K562 (cell line): ENCODE measurements around the gene DCLK1. TPM values are rescaled to one million over a fixed set of nuclear protein-coding genes. Genes with fewer than 3 reads are reported as not detected.

ENCODE experiments used
- ATAC-seq: fragments of 200-7000 bp; cut with Tn5 transposase; 3 replicates; pipeline ENCODE4 v1.9.1; 2020; ENCODE audit warnings: moderate library complexity
- BruUV-seq: library from RNA; stranded (reverse); fragments of 400-500 nt; replicated peaks from 2 replicates; lab custom pipeline; 2021; lab: Mats Ljungman, UMichigan
- CTCF ChIA-PET: fragments of 300-600 bp; formaldehyde crosslinking; extraction: SDS; loops from one replicate; lab custom pipeline; 2021; ENCODE audit warnings: low intra/inter-chr PET ratio; lab: Yijun Ruan, JAX
- POLR2A ChIA-PET: fragments of 300-600, 350-650 bp; sonication (Branson Sonifier 250); formaldehyde crosslinking; extraction: SDS; loops from one replicate; lab custom pipeline; 2021; ENCODE audit warnings: antibody characterized with exemption, inconsistent platforms; lab: Yijun Ruan, JAX
- DNase-seq, 4 experiments: peaks; one replicate each; pipeline versions ENCODE4 v3.0.0 to v3.0.0-alpha.2; 2011 to 2018; ENCODE audit warnings: low spot score in 3 of 4, mixed read lengths in 3 of 4; ENCODE audit errors: extremely low read depth in 1 of 4
- FAIRE-seq: peaks from 2 replicates; lab custom pipeline; 2011; peaks lifted over from hg19 to GRCh38; lab: Jason Lieb, UNC
- H2AFZ ChIP-seq: 2 replicates; pipeline ENCODE4 v1.6.0; 2011; ENCODE audit warnings: low read depth, low read length, control low read depth, inconsistent platforms
- H3K27ac ChIP-seq: fragments of 200-600 bp; 3 replicates; pipeline ENCODE4 v1.8.0; 2011; ENCODE audit warnings: low read depth, mild to moderate bottlenecking, control low read depth, inconsistent platforms, low read length, moderate library complexity, mixed read lengths; ENCODE audit errors: extremely low read depth
- H3K27me3 ChIP-seq, 2 experiments: fragments of 300-600 bp in 1 of 2; 2 replicates in 1 of 2; 3 replicates in 1 of 2; pipeline versions ENCODE4 v1.6.0 to v1.8.0; 2011; ENCODE audit warnings: inconsistent platforms in 2 of 2, low read length in 2 of 2, mild to moderate bottlenecking in 1 of 2, mixed read lengths in 1 of 2, moderate library complexity in 1 of 2; ENCODE audit not compliant: control insufficient read depth in 2 of 2, insufficient read depth in 2 of 2
- H3K36me3 ChIP-seq: fragments of 300-600 bp; 3 replicates; pipeline ENCODE4 v1.8.0; 2011; ENCODE audit warnings: mild to moderate bottlenecking, low read length, inconsistent platforms; ENCODE audit not compliant: control insufficient read depth, insufficient read depth
- H3K4me1 ChIP-seq, 2 experiments: fragments of 200-600 bp in 1 of 2; replicated peaks in 1 of 2; 2 replicates in 1 of 2; 3 replicates in 1 of 2; pipeline versions ENCODE4 v1.5.1 to v1.8.0; 2011; ENCODE audit warnings: inconsistent platforms in 2 of 2, low read length in 2 of 2, mild to moderate bottlenecking in 1 of 2, mixed read lengths in 1 of 2, moderate library complexity in 1 of 2; ENCODE audit not compliant: control insufficient read depth in 2 of 2, insufficient read depth in 2 of 2
- H3K4me2 ChIP-seq: 2 replicates; pipeline ENCODE4 v1.6.1; 2011; ENCODE audit warnings: low read length, control low read depth, inconsistent platforms, mixed read lengths; ENCODE audit not compliant: insufficient read depth
- H3K4me3 ChIP-seq: fragments of 200-600 bp; sonication (generic), shearing (Covaris generic); 2 replicates; pipeline ENCODE4 v1.5.1; 2016; ENCODE audit warnings: control low read depth, inconsistent platforms
- H3K79me2 ChIP-seq: fragments of 200-600 bp; 3 replicates; pipeline ENCODE4 v1.8.0; 2011; ENCODE audit warnings: low read length, inconsistent platforms; ENCODE audit not compliant: control insufficient read depth, insufficient read depth
- H3K9ac ChIP-seq, 2 experiments: 2 replicates each; pipeline versions ENCODE4 v1.6.0 to v1.6.1; 2011; ENCODE audit warnings: low read depth in 2 of 2, low read length in 2 of 2, control low read depth in 1 of 2, inconsistent platforms in 1 of 2, mild to moderate bottlenecking in 1 of 2, mixed read lengths in 1 of 2; ENCODE audit not compliant: insufficient read depth in 1 of 2
- H3K9me1 ChIP-seq: one replicate; pipeline ENCODE4 v1.6.0; 2011; ENCODE audit warnings: inconsistent platforms, mild to moderate bottlenecking, low read length, moderate library complexity; ENCODE audit not compliant: control insufficient read depth, insufficient read depth
- H3K9me3 ChIP-seq: replicated peaks from 2 replicates; pipeline ENCODE4 v1.5.1; 2011; ENCODE audit warnings: low read depth, low read length, inconsistent platforms; ENCODE audit not compliant: control insufficient read depth, insufficient read depth
- H4K20me1 ChIP-seq: replicated peaks from 2 replicates; pipeline ENCODE4 v1.6.1; 2011; ENCODE audit warnings: low read length, inconsistent platforms, mixed read lengths; ENCODE audit not compliant: control insufficient read depth, insufficient read depth
- E2F4 ChIP-seq: sonication (generic); formaldehyde crosslinking; IDR thresholded peaks from 2 replicates; pipeline ENCODE4 v1.8.0; 2022; ENCODE audit warnings: mild to moderate bottlenecking, low read depth, missing genetic modification reagents
- EGR1 ChIP-seq: fragments of 450-650 bp; conservative IDR thresholded peaks from 2 replicates; pipeline ENCODE4 v1.6.1; 2017; ENCODE audit warnings: mild to moderate bottlenecking
- SRF ChIP-seq, 2 experiments: fragments of 250-450, 450-650 bp in 1 of 2; sonication (Bioruptor Pico) in 1 of 2; sonication (generic) in 1 of 2; formaldehyde crosslinking; IDR thresholded peaks; 2 replicates each; pipeline versions ENCODE4 v1.5.0 to v1.5.1; 2020 to 2022; ENCODE audit warnings: mild to moderate bottlenecking in 1 of 2, missing genetic modification reagents in 1 of 2
- TRIM24 ChIP-seq, 2 experiments: fragments of 450-650 bp; IDR thresholded peaks; 2 replicates each; pipeline ENCODE4 v1.6.1; 2016
- WGBS: fragments of 100-300 bp; shearing (Covaris generic); methylation state at CpG from one replicate; pipeline ENCODE4 v1.1.6; 2016; ENCODE audit warnings: low coverage, mixed read lengths; ENCODE audit not compliant: insufficient coverage; ENCODE audit errors: missing lambda C conversion rate; 5-methylcytosine and 5-hydroxymethylcytosine counted together
- in situ Hi-C: fragments of 300-500 bp; cut with MboI; formaldehyde crosslinking; loops from 4 replicates; pipeline ENCODE4 v1.15.0; 2018; ENCODE audit warnings: inconsistent platforms, mixed read lengths
- intact Hi-C: fragments of 100-400 bp; cut with micrococcal nuclease; formaldehyde crosslinking; loops from 2 replicates; pipeline ENCODE4 v1.14.2; 2022
- polyA plus RNA-seq, 8 experiments: library from polyadenylated mRNA; depleted of rRNA in 4 of 8; stranded (reverse) in 5 of 8; unstranded in 3 of 8; fragments of >200 nt; fragmentation: Nextera tagmentation in 2 of 8; fragmentation: Illumina TruSeq in 1 of 8; extraction: Ambion mirVana in 2 of 8; extraction: Trizol in 1 of 8; gene quantifications; 2 replicates each; pipeline versions ENCODE4 v1.2.1 to v1.2.3, GENCODE V29; 2011 to 2014; ENCODE audit warnings: inconsistent platforms in 1 of 8, missing spikeins in 1 of 8
- total RNA-seq, 7 experiments: library from RNA; depleted of rRNA in 6 of 7; stranded (reverse); fragments of >200 nt in 6 of 7; fragmentation: Illumina TruSeq in 2 of 7; extraction: Trizol in 2 of 7; gene quantifications; 2 replicates each; pipeline versions ENCODE4 v1.2.1 to v1.2.3, GENCODE V29; 2011 to 2021; ENCODE audit warnings: low replicate concordance in 1 of 7
- TF ChIP-seq, protein P1 (sequence below): fragments of 250-450 bp; sonication (Bioruptor Pico); IDR thresholded peaks from 2 replicates; pipeline ENCODE4 v1.8.0; 2021; ENCODE audit warnings: moderate library complexity, mild to moderate bottlenecking, inconsistent platforms

DCLK1 gene
- total and polyA plus RNA-seq, 9 of the 15 experiments (the other 6 are each of a cell fraction or from before 2014, with no cell fraction given): 0.07 TPM; not detected in 8

GRCh38 chr13:35865341-35866240 is 265.6 kb downstream of the DCLK1 start (continued):
- no peak for TF ChIP-seq E2F4 (CRISPR knock-in tag)
- TF ChIP-seq, protein P1, sequence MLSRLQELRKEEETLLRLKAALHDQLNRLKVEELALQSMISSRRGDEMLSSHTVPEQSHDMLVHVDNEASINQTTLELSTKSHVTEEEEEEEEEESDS (CRISPR knock-in tag): no peak

- intact Hi-C loops: no loop called here
- ChIA-PET CTCF (no interaction called here), POLR2A (no interaction called here)
- no peaks in the 10 kb centered on the region for H3K9me3 ChIP-seq
- H3K9ac ChIP-seq: no peak overlapping the region
- H3K79me2 ChIP-seq: no peaks in the 10 kb centered on the region
- no peak overlapping the region for H3K4me3 ChIP-seq
- no TSS peak for BruUV-seq
- TF ChIP-seq TRIM24 (IDR thresholded peaks at IDR 0.05): no peak
- no peak for TF ChIP-seq SRF (CRISPR knock-in tag; IDR thresholded peaks at IDR 0.05)
- no peak for TF ChIP-seq EGR1
- TF ChIP-seq, all 486 proteins: peak for 0
- in situ Hi-C loops: no loop called here
- Histone ChIP-seq H4K20me1 (no peaks in the 10 kb centered on the region), H3K4me2 (no peak overlapping the region), H3K36me3 (no peaks in the 10 kb centered on the region), H3K27me3 (no peaks in the 10 kb centered on the region), H3K4me1 (no peaks in the 10 kb centered on the region), H3K27ac (no peak overlapping the region), H2AFZ (no peak overlapping the region), H3K9me1 (no peaks in the 10 kb centered on the region)
- FAIRE-seq: no peak
- DNase-seq: no peak
- WGBS: 0% methylated on average over 3 of the region's 3 CpGs
- ATAC-seq: no peak
These were observed 270.5 kb downstream of the DCLK1 start for GRCh38 chr13:35860661-35861060.
